B cell (primary cell): Measurements from ENCODE around the gene CAPG.

Experiments used
- CTCF ChIP-seq: fragments of 200-600 bp; IDR thresholded peaks from one replicate; pipeline ENCODE4 v1.8.0; 2022; ENCODE audit warnings: antibody characterized with exemption, mild to moderate bottlenecking
- EZH2 ChIP-seq: IDR thresholded peaks from 2 replicates; pipeline ENCODE4 v1.6.1; 2012; ENCODE audit warnings: borderline replicate concordance, low read depth, mild to moderate bottlenecking, moderate library complexity, low read length; ENCODE audit not compliant: insufficient read depth, poor library complexity, severe bottlenecking

GRCh38 chr2:85419009-85419675 lies 9.0 kb upstream of the CAPG start:
- no peak for TF ChIP-seq CTCF
- no peak for TF ChIP-seq EZH2
